EL (cell line): ENCODE measurements around the gene LPP.

Source experiments
- DNase-seq: peaks from one replicate; pipeline ENCODE4 v3.0.0-alpha.2; 2016

LPP gene

DNA sequence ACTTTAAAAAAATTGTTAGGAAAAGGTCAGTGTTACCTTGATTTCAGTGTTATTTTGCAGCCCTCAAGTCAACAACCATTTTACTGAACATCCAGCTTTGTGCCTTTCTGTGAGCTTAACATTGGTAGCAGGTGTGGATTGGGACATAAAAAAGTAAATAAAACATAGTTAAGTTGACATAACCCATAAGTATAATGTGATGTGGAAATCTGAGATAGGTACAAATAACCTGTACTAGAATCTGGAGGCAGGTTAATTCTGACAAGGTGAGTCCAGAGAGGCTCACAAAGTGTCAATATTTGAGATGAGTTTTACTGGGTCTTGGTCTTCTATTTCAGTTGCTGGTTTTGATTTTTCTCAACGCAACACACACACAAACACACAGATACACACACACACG is 151.3 kb downstream of the LPP start:
- DNase-seq, result no peak

DNA sequence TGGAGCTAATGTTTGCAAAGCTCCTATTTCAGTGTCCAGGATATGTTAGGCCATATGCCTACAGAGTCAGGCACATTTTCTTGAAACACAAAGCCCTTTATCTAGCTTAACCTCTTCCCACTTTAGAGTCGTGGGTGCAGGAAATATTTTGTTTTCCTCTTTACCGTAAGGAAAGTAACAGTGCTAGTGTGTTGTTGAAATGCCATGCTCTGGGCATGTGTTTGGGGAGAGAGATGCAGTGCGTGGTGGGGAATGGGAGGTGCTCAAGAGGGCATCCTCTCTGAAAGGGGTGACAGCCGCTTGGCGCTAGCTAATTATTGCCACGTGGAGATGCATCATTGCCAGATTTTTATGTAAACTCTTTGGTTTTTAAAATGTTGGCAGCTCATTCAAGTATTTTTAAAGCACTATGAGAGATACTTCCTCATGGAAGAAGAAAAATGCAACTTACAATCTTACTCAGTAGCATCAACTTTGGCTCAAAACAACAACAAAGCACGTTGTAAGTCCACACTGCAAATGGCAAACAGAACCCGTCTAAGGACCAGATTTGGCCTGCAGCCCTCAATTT is 152.6 kb downstream of the LPP start:
- no peak for DNase-seq

- no peak for DNase-seq
These were observed 155.7 kb downstream of the LPP start for GRCh38 chr3:188309437-188310269.

- no peak for DNase-seq
These were observed 156.3 kb downstream of the LPP start for GRCh38 chr3:188310270-188310710.

GRCh38 chr3:188315553-188315952 is 161.6 kb downstream of the LPP start:
- DNase-seq, result no peak

- DNase-seq, result peak; percentile 38
These were observed 162.2 kb downstream of the LPP start for GRCh38 chr3:188316021-188316722.

DNA sequence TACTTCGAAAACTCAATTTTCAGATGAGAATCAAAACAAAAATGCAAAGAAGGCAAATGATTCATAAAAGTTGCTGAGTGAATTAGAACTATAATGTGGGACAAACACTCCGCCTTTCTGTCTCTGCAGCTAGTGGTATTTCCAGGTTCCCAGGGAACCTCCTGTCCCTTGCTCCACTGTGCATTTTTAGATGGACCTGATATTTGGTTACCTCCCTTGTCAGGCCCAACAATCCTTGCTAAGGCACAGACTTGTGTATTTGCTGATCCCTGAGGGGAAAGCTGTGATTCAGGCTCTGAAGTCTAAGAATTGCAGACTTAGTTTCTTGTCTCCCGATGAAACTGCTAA is 162.7 kb downstream of the LPP start:
- no peak for DNase-seq

DNA sequence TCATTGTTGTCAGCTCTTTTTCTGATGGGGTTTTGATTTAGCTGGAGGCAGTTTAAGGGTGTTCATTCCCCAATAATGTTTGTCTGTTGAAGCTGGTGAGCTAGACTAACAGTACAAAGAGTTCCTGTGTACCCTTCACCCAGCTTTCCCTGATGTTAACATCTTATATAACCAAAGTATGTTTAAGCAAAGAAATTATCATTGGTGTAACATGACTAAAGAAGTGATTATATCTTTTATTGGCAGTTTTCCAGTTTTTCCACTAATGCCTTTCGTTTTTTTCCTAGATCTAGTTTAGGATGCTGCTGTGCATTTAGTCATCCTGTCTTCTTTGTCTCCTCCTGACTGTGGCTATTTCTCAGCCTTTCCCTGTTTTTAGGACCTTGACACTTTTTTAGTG is 165.6 kb downstream of the LPP start:
- peak; percentile 61 for DNase-seq

DNA sequence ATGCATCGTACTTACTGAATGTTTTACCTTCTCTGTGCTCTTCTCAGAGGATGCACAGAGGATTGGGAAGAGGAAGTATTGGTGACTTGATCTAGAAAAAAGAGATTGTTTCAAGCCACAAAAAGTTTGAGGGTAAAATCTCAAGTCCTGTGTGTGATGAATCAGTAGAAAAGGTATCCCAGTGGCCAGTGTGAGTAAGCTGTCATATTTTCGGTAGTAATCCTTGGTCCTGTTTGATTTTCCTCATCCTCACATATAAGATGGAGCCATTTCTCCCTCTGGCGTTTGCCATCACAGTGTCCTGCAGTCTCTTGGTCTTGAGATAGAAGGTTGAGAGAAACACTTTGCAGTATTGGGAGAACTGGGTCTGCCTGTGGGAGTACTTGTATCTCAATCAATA is 166.8 kb downstream of the LPP start:
- DNase-seq, result peak; percentile 86

GRCh38 chr3:188321258-188321657 is 167.3 kb downstream of the LPP start:
- DNase-seq, result no peak

DNA sequence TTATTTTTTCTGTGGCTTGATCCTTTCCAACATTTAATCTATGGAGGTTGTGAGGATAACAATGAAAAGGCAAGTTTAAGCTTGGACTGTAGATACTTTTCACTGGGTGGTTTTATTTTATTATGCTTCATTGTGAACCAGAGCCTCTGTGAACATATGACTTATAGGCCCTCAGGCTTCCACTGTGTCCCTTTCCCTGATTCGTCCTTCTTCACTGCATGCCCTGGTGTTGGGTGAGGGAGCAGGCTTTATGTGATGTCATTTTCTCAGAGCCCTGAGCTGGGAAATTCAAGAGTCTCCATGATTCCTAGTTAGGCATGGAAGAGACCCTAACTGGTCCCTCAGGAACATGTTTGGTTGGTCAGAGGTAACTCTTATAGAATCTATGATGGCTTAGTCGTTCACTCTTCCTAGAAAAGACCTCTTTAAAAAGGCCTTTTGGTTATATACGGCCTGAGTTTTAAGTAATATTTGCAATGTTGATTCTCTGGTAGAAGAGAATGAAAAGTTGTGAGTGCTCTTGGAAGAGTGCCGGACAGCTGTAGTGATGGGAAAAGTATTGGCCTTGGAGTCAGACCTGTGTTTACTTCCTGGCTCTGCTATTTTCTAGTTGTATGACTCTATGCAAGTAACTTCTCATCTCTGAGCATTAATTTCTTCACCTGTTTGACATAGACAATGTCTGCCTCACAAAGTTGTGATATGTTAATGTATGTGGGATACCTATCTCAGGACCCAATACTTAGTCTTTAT is 168.4 kb downstream of the LPP start:
- no peak for DNase-seq

- no peak for DNase-seq
These were observed 169.3 kb downstream of the LPP start for GRCh38 chr3:188323067-188323842.

DNA sequence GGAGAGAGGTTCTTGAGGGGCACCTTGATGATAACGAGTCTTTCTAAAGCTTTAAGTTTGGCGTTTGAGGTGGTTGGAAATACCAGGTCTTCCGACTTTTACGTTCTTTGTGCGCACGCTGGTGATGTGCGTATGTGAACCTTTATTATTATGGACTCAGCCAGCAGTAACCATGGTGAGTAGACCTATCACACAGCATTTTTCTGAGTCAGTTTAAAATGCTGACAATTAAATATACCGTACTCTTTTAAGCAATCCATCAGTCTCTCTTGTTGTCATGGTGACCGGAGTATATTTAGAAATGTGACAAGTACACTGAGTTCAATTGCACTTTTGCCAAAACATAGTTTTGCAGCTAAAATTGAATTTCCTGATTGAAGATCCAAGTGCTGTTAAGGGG is 172.2 kb downstream of the LPP start:
- DNase-seq, result no peak

DNA sequence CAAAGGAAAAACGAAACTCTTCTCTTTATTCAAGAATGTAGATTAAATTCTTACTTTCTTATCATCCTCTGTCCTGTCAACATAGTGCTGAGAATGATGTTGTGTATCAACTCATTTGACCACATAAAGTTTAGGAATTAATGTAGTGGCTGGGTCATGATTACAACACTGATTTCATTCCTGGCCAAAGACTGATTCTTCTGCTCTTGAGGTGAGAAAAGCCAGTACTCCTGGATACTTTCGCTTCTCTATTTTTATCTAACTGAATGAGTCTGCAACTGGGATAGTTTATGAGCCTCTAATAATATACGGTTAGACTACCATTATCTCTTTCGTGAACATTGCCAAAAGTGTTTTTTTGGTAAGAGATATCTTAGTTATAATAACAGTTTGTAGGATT is 173.0 kb downstream of the LPP start:
- DNase-seq, result no peak

- DNase-seq, result no peak
These were observed 173.5 kb downstream of the LPP start for GRCh38 chr3:188327433-188327832.

DNA sequence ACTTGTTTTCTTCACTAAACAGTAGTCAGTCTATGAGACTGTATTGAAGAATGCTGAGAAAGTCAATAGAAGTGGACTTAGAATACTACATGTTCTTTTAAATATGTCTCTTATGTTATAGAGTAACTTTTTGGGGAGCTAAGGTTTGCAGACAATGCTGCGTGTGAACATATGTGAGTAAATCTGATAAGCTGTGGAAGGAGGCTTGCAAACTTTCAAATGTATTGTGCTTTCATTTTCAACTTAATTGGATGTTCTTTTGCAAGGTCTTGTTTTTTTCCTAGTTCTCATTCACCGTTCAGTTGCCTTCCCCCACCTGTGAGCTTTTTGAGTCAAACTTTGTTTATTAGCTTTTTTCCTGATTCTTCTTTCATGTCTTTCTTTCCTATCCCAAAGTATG is 176.2 kb downstream of the LPP start:
- DNase-seq, result no peak

GRCh38 chr3:188331166-188331565 is 177.2 kb downstream of the LPP start:
- no peak for DNase-seq

GRCh38 chr3:188332085-188332484 is 178.1 kb downstream of the LPP start:
- no peak for DNase-seq

- DNase-seq, result no peak
These were observed 181.7 kb downstream of the LPP start for GRCh38 chr3:188335656-188336055.

GRCh38 chr3:188336178-188336577 is 182.2 kb downstream of the LPP start:
- DNase-seq, result no peak

DNA sequence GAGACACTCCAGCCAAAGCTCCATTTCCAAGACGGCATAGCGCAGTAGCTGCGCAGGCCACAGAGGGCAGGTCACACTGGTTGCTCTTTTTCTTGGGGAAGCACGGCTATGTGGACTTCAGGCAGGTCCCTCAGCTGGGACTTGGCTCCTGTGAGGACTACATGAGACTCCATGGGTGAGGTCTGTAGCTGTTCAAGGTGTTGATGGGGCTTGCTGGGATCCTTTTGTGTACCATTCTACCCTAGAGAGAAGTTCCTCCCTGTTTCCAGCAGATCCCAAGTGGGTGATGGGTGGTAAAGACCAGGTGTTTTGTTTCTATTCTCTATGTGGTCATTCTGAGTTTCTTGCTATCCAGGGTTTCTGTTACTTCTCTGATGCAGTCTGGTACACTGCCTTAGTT is 183.3 kb downstream of the LPP start:
- no peak for DNase-seq

DNA sequence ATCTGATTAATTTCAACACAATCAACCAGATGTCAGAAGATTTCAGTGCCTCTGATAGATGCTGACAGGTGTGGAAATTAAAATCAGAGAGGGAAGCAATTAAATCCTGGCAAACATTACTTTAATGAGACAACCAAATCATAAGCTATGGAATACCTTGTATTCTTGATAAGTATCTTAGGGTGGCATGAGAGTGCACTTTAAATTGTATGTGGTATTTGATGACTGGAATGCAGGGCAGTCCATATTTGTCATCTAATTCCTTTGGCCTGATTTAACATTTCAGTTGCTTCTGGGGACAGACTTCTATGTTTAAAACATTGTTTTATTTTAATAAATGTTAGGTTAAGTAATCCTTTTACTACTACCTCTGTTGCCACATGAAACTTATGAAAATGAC is 184.1 kb downstream of the LPP start:
- peak; percentile 69 for DNase-seq
